NCI-H446 (cell line): ENCODE data around the gene CYP27C1.
"Not testable (repeated sequence)": the region's sequence is repeated elsewhere in the genome, so short reads cannot be mapped to it uniquely, and the experiment has no call there.

Experiments
- DNase-seq, 2 experiments: peaks; one replicate each; lab custom pipeline; 2025; lab: John Stamatoyannopoulos, UW

CYP27C1 gene

DNA sequence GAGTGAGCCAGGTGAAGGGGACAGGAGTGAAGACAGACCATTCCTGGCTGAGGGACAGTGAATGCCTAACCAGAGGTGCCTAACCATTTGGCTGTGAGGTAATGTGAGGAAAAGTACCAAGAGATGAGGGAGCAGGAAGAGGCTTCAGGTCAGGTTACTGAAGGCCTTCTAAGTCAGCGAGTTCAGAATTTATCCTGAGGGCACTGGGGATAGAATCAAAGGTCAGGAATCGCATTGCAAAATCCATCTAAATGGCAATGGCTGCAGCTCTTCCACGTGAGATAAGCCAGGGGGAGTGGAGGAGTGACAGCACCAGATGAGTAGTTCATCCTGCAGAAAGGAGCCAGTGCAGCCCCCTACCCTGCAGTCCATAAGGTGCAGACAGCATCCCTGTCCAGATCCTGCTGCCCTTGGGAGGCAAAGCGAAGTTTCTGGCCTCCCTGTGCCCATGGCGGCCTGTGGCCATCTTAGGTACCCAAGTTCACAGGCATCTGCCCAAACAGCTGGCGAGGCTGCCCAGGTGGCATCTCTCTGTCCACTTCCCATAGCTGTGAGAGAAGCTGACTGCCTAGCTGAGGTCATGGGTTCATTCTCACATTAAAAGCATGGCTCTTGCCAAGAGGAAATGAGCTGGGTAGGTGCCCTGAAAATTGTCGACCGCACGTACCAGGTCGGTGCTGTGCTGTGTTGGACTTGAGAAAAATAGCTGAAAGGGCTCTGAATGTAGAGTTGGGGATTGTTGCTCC lies 49.5 kb downstream of the CYP27C1 start:
- no peak for DNase-seq

DNA sequence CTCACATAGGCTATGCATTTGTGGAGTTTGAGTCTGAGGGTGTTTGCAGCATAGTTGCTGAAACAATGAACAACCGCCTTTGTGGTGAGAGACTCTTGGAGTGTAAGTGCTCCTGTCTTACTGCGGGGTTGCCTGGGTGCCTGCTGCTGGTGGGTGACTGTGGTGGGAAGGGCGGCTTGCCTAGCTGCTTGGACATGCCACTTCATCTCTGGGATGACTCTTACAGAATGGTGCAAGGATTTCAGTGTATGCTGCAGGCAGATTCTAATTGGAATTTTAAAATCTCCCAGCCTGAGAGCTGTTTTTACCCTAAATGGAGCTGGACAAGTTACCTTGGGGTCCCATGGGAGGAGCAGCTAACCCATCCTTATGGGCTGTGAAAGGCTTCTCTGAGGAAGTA lies 50.1 kb downstream of the CYP27C1 start:
- DNase-seq, result no peak

DNA sequence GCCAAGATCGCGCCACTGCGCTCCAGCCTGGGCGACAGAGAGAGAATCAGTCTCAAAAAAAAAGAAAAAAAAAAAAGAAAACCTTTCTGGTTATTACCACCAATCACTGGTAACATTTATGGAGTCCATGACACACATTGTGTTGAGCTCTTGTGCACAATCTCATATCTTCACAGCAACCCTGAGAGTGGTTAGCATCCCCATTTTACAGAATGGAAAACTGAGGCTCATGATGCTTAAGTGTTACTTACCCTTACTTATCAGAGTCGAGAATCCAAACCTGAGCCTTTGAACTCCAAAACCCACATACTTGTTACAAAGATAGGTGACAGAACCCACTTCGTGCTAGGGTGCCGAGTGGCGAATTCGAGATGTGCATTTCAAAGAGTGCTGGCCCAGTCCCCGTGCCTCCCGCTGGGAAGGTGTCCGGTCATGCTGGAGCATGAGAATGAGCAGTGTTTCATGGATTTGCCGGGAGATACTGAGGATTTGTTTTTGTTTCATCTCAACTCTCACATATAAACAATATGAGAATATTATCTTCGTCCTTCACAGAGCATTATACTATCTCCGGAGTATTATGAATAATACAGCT lies 50.9 kb downstream of the CYP27C1 start:
- no peak for DNase-seq

DNA sequence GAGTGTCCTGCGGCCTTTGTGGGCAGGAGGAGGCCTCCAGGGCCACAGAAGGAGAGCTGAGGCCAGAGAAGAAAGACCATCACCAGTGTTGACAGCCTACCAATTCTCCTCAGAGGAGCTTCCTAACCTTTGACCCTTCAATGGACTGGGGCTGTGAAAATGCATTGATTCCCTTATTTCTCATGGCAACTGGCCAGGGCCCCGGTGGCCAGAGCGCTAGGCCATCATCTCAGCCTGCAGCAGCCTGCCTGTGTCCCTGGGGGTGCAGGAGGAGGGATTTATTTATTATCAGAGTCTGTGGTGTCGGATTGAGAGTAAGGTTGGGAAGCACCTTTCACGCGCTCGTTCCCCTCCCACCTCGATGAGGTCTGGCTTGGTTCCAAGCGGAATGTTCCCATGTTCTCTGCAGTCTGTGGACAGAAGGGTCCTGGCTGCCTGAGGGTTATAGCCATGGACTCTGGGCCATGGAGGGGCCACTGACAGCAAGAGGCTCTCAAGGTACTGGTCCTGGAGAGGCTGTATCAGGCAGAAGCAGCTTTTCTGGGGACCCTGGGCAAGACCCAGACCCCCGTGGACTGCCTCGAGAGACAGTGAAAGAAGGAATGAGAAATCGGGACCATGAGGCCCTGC lies 53.8 kb downstream of the CYP27C1 start:
- DNase-seq, result no peak

DNA sequence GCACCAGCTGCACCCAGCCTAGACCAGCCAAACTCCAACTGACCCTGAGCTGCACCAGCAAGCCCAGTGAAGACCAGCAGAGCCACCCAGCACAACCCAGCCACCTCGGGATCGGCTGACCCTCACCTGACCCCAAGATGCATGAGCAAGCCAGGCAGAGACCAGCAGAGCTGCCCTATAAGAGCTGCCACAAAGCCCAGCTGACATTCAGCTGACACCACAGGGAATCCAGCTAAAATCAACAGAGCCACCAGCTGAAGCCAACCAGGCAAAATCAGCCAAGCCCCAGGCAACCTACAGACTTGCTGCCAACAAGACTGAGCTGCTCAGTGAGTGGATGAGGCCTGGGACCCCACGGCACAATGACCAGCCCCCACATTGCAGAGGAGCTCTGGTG lies 54.6 kb downstream of the CYP27C1 start:
- no peak for DNase-seq

DNA sequence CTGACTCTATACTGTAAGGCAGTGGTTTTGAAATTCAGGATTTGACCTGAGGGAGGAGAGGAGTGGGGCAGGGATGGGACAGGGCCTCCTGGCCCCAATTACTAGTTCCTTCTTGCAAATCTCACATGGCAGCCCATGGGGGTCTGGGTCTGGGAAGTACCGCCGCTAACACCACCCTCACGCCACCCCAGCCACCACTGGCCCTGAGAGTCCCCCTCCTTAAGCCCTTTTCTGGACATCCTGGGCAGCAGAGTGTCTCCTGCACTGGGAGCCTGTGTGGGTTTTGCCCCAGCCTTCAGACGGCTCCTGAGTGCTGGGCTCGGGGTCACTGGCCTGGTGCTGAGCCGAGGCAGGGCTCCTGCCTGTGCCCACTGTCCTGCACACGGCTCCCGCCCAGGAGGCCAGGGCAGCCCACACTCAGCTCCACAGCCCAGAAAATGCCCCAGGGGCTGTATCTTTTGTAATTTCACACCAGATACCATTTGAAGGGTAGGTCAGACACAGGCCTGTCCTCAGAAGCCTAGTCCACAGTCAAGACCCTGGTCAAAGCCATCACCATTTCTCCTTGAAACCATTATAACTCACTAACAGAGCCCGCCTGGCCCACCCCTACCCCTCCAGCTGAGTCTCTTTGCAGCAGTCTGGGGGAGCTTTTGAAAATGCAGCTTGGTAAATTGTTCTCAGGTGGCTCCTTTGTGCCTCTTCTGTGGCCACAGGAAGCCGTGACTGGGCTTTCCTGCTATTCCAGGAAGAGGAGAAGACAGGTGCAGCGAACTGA lies 55.1 kb downstream of the CYP27C1 start:
- DNase-seq, result no peak

DNA sequence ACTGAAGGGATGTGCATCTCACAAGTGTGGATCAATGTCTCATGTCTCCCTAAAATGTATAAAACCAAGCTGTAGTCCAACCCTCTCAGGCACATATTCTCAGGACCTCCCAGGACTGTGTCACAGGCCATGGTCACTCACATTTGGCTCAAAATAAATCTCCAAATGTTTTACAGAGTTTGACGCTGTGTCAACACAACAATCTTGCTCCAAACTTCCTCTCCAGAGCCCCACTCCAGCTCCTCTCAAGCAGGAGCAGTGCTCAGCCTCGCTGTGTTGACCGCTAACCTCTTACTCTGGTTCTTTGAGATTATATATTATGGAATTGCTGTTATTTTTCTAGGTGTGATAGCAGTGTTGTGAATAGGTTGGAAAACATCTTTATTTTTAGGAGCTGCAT lies 56.2 kb downstream of the CYP27C1 start:
- no peak for DNase-seq

DNA sequence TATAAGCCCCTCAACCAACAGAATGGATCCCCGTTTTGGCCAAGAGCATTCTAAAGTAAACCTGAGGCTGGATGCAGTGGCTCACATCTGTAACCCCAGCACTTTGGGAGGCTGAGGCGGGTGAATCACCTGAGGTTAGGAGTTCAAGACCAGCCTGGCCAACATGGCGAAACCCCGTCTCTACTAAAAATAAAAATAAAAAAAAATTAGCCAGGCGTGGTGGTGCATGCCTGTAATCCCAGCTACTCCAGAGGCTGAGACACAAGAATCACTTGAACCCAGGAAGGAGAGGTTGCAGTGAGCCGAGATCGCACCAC lies 57.1 kb downstream of the CYP27C1 start:
- DNase-seq, result not testable (repeated sequence)

DNA sequence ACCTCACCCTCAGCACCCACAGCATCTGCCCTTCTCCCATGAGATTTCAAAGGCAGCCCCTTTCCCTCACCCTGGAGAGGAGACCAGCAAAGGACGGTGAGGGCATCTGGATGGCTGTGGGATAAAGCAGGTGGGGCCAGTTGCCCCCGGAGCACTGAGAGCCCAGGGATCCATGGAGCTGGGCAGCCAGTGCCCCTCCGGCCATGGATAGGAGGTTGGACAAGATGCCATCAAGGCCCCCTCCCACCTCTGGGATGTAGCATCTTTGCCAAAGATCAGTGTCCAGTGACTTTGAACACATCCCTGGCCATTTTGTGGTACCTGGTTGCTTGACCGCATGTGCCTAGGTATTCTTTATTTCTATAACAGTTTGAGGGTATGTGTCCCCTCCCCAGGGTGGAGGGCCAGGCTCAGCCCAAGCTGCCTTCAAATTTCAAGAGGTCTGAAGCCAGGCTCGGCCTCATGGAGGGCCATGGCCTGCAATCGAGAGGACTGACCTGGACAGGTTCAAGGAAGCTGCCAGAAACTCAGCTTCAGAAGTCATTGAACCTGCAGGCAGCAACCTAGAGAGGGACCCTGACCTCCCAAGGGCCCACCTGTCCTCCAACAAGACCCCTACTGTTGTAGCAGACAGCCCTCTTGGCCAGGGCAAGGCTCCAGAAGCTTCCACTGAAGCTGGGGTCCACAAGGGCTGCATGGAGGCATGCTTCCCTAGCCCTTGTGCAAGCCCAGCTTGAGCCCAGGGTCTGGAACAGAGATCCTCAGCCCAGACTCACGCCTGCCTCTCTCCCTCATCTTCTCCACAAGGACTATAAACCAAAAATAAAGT lies 57.6 kb downstream of the CYP27C1 start:
- no peak for DNase-seq

DNA sequence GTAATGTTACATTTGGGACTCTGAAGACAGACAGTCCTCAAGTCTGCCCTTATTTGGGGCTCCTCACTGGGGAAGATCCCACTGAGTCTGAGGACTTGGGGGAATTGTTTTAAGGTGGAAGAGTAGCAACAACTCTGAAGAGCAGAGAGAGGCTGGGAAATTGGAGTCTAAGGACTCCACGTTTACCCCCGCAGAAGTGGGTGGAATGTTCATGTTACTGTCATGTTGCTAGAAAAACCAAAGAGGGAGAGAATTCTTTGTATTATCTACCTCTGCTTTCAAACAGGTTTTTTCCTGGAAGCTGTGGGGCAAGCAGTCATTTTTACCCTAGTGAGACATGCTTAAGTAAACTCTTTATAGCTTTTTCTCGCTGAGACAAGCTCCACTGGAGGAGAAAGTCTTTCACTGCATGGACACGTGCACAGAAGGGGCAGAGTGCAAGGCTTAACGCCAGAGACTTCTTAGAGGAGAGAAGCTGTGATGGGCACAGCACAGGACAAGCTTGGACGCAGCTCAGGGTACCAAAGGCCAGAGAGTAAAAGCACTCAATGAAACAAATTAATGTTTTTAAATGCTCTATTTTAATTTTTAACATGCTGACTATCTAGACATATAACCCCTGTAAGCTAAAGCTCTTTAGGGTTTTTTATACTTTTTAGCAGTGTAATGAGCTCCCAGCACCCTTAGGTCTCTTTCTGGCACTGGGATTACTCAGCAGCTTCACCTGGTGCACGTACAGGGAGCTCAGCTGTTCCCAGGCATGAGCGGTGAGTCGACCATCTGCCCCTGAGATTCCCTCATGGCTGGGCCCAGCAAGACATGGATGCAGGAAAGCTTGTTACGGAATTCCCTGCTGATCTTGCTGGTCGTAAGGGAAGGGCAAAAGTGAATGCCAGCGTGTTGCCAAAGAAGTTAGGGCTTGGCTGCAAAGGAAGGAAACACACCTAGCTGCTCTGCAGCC lies 58.6 kb downstream of the CYP27C1 start:
- DNase-seq, result no peak

DNA sequence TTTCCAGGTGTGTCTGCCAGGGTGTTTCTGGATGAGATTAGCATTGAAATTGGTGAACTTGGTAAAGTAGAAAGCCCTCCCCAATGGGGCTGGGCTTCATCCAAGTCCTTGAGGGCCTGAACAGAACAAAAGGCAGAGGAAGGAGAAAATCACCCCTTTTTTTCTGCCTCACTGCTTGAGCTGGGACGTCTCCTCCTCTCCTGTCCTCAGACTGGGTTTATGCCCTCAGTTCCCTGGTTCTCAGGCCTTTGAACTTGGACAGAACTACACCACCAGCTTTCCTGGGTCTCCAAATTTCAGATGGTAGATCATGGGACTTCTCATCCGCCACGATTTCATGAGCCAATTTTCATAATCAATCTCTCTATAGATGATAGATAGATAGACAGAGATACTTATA lies 59.4 kb downstream of the CYP27C1 start:
- no peak for DNase-seq

DNA sequence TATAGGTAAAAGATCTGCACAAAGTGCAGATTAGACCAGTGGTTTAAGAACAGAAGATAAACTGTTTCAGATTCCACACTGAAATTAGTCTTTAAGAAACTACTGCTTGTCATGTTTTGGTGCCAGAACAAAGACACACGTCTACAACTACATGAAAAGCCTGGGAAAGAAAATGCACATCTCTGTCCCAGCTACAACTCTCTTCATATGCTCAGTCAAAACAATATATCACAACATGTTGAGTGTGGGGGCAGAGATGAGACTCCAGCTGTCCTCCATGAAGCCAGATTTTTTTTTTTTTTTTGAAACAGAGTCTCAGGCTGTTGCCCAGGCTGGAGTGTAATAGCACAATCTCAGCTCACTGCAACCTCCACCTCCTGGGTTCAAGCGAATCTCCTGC lies 60.6 kb downstream of the CYP27C1 start:
- no peak for DNase-seq

DNA sequence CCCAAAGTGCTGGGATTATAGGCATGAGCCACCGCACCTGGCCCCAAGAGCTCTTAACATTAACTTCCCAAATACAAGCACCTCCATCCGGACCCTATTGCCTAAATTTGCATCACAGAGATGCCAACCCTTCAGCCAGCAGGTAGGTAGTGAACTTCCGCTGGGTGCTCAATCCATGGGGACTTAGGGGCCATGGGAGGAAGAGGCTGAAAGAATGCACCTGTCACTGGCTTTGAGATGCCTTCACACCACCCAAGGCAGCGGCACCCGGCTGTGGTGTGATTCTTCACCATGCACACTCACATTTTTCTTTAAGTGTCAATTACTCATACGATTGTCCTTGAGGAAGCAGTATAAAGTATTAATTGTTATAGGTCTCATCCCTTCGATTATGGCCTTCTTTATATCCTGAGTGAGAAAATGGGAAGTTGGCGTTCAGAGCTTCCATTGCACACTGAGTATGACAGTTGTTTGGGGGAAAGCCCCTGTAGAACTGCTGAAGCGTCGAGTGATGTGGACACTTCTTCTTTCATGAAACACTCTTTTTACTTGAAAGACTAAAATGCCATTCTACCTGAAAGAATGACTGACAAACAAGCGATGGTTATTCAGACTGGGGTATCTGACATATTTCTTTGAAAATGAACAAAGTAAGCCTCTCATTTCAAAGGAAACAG lies 61.3 kb downstream of the CYP27C1 start:
- no peak for DNase-seq

DNA sequence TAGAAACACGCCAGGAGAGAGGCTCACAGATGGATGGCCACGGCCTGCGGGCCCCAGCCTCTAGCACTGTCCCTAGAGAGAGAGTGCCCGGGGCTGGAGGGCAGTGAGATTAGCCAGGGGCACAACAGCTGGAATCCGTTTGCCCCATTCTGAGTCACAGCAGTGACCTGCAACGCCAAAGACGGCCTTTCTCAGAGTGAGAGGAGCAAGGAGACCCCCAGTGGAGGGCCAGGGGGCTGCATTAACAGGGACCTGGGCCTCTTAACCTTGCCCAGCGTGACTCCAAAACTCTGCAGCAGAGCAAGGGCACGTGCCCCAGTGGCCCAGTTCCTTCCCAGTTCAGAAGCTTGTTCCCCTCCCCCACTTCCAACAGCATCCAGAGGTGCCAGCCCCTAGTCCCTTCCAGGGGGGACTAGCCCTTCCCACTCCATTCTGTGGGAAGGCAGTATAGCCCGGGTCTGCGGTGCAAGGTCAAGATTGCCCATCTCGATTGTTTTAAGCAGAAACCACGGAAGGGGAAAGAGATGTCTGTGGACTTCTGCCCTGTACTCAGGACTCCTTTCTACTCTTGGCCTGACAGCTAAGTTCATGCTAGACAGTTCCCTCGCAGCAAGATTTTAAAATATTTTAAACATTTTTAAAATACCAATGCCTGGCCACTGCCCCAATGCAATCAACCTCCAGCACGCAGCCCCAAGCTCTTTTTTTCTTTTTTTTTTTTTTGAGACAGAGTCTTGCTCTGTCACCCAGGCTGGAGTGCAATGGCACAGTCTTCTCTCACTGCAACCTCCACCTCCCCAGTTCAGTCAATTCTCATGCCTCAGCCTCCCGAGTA lies 62.2 kb downstream of the CYP27C1 start:
- no peak for DNase-seq

DNA sequence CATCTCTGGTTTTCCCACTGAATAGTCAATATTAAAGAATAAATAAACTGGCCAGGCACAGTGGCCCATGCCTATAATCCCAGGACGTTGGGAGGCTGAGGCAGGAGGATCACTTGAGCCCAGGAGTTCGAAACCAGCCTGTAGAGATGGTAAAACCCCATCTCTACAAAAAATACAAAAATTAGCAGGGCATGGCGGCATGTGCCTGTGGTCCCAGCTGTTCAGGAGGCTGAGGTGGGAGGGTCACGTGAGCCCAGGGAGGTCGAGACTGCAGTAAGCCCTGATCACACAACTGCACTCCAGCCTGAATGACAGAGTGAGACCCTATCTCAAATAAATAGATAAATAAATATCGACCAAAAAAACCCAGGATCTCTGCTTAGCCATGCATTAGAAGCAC lies 63.0 kb downstream of the CYP27C1 start:
- no peak for DNase-seq

DNA sequence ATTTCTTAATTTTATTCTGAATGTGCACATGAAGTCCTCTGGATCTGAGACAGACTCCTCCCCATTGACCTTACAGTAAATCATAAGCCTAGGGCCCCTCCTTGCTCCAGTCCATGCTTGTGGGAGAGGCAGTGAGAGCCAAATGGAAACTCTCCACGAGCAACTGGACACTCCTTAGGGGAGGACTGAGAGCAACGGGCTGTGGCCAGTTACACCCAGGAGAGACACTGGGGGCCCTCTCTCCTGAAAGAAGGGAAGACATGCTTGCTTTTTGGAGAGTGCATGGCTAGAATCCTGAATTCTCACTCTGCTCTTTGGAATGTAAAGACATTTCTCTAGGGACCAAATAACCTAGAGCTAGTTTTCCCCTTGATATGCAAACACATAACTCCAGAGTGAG lies 64.2 kb downstream of the CYP27C1 start:
- no peak for DNase-seq

DNA sequence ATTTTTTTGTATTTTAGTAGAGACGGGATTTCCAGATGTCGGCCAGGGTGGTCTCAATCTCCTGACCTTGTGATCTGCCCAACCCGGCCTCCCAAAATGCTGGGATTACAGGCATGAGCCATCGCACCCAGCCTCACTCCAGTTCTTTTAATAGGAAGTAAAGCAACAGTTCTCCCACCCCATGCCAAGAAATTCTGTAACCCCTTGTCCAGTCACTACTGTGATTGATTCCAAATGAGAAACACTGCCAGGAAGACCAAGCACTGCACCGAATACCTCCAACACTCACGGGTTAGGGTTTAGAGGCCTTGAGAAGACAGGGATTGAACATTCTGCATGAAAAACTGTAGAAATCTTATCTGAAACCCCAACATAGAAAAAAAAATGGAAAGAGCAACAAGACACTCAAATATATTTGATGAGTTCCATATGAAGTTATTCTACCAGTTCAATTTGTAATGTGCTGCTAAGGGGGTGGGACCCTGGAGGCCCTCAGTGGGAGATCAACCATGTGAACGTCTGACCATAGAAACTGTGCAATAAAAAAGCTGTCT lies 65.0 kb downstream of the CYP27C1 start:
- DNase-seq, result no peak

DNA sequence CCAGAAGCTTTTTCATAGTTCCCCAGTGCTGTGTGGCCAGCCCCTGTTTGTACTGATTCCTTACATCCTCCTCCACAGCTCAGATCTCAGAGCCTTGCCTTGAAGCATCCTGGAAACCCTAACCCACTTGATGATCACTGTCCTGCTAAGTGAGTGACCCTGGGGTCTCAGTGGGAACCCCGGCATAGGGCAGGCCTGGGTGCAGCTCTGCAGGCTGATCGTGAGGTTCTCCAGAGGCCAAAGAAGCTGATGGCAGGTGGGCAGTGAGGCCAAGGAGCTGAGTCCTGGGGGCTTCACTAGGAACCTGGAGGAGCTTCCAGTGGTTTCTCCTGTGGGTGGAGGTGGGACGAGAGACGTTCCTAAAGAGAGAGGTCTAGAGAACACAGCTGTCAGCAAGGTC lies 65.7 kb downstream of the CYP27C1 start:
- DNase-seq, result no peak

DNA sequence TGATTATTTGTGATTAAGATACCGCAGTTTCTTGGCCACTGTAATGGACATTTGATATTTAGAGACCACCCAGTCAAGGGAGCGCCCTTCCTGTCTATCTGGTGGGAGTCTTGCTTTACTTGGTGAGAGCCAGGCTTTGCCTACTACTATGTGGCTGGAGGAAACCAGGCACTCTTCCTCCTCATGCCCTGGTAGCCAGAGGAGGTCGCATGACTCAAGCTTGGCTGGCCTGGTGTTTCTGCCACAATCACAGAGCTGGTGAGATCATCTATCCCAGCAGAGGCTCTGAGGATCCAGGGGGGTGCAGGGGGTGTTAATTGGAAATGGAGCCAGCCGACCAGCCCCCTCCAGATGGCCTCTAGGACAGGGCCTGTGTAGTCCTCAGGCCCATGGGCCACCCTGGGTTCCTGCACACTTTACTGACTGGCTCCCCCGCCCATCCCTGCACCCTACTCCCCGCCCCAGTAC lies 66.4 kb downstream of the CYP27C1 start:
- DNase-seq, result no peak
